HFF-Myc (cell line): ENCODE data around the gene SHISAL1.

Experiments used
- DNase-seq: peaks from one replicate; pipeline ENCODE4 v3.0.0-alpha.2; 2011; ENCODE audit warnings: low read depth; ENCODE audit errors: extremely low read depth
- H3K4me3 ChIP-seq: replicated peaks from 2 replicates; pipeline ENCODE4 v1.5.1; 2011; ENCODE audit warnings: low read depth, mild to moderate bottlenecking, control low read depth, low read length
- CTCF ChIP-seq: IDR thresholded peaks from 2 replicates; pipeline ENCODE4 v1.5.1; 2012; ENCODE audit warnings: mild to moderate bottlenecking, low read depth, low read length, control low read depth; ENCODE audit errors: missing control alignments

SHISAL1 gene

DNA sequence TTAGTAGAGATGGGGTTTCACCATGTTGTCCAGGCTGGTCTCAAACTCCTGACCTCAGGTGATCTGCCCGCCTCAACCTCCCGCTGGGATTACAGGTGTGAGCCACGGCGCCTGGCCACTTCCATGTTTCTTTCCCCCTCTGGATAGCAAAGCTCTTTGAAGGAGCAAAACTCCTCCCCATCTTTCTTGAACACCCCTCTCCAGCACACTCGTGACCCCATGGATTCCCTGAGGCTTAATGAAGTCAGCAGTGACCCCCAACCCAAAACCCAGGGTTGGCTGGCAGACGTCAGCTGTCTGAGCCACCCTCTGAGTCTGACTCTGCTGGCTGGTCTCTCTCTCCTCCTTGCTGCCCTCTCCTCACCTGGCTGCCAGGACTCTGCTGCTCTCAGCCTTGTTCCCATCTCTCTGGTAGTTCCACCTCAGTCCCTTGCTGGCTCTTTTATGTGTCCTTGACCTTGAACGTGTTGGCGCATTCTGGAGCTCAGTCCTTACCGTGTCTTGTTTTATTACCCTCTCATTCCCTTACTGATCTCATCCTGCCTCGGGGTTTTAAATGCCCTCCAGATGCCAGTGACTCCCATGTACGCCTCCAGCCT is 87.6 kb downstream of the SHISAL1 start:
- TF ChIP-seq CTCF = no peak
- no peak for DNase-seq
- no peak overlapping the region for H3K4me3 ChIP-seq

DNA sequence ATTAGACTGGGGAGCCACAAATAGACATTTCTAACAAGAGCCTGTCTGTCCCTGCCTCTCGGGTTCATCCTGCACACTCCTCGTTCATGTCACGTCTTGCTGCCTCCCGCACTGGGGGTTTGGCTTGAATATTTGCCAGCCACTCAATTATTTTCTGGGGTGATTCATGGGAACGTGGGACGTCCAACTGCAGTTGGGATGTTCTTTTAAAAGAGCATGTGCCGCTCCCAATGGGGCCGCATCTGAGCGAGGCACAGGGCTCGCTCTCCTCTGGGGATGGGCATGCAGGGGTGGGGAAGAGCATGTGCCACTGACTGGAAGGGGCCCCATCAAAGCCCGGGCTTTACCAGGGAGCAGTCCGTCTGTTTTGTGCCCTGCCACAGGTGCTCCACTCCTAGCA is 88.6 kb downstream of the SHISAL1 start:
- no peak for DNase-seq
- no peak for TF ChIP-seq CTCF
- H3K4me3 ChIP-seq = no peak overlapping the region

GRCh38 chr22:44221710-44222475 is 90.9 kb downstream of the SHISAL1 start:
- no peak for TF ChIP-seq CTCF
- no peak for DNase-seq
- H3K4me3 ChIP-seq = no peak overlapping the region

DNA sequence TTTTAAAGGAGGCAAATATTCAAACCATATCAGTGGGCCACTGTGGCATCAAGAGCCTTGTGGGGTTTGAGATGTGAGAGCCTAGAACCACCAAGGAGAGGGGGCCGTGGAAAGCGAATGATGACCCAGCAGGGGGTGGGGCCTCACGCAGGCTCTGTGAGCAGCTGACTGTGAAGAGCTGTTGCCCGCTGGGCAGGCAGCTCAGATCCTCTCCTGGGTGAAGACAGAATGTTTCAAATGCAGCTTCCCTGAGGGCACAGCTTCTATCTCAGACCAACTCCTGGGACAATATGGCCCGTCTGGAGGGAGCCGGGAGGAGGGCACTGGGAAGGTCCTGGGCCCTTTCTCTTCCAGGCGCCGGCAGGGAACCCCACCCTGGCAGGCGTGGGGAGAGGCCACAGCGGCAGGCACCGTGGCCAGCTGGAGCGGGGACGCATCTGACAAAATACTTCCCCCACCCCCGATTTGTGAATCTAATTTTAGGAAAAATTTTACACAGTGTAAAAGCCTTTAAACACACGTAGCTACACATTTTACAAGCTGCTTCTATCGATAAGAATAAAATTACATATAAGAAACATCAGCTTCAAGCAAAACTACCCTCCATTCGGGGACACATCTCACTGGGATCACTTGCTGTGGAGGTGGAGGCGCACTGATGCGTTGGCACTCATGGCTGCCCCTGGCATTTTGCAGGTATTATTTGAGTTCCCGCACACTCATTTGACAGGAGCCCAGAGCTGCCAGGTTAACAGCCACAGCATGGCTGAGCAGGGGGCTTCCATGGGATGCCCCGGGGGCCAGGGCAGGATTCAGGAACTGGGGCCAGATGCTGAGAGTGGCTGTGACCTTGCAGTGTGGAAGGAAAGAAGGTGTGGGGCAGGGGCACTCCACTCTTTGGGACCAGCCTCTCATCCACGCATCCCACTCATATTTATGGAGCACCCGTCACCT is 91.7 kb downstream of the SHISAL1 start:
- H3K4me3 ChIP-seq = no peak overlapping the region
- DNase-seq = no peak
- TF ChIP-seq CTCF = no peak

DNA sequence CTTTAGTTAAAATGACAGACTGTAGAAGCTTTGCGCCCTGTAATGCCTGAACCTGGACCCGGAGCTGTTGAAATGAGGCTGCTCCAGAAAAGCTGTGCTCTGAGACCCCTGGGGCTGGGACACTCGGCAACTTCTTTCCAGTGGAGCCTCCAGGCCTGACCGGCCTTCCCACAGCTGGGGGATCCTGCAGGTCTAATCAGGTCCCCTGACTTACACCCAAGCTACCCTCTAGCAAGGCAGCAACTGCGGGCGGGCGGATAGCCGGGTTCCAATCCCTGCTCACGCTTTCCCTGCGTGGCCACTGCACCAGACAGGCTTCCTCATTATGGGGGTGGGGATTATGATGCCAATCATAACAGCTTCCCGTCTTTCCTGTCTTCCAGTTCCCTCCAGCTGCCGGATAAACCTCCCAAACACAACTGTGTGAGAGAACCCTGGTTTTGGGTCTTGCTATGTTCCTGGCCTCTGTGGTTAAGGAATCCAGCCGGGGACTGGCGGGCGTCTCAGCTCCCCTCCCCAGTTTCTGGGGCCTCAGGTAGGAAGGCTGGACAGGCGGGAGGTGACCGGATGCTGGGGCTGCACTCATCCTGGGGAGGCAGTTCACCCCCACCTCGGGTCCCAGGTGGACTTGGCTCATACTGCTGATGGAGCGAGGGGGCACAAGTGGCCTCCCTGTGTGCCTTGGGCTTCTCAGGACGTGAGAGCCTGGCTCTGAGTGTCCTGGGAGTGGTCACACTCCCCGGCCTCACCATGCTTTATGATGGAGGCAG is 93.5 kb downstream of the SHISAL1 start:
- TF ChIP-seq CTCF = no peak
- H3K4me3 ChIP-seq = no peak overlapping the region
- DNase-seq = no peak

- no peak overlapping the region for H3K4me3 ChIP-seq
- no peak for TF ChIP-seq CTCF
- no peak for DNase-seq
These were observed 94.7 kb downstream of the SHISAL1 start for GRCh38 chr22:44218071-44218470.
